SJSA1 (cell line): ENCODE measurements around the gene KRTAP10-11. TPM values are rescaled to one million over a fixed set of nuclear protein-coding genes. Genes with fewer than 3 reads are reported as not detected.
"Not testable (repeated sequence)": the region's sequence is repeated elsewhere in the genome, so short reads cannot be mapped to it uniquely, and the experiment has no call there.

Source experiments
- DNase-seq, 2 experiments: peaks; one replicate each; pipeline ENCODE4 v3.0.0-alpha.2; 2015 to 2020; ENCODE audit warnings: low spot score in 2 of 2, low read depth in 1 of 2
- H3K27ac ChIP-seq: fragments of 250-450 bp; sonication (Bioruptor Pico); 2 replicates; pipeline ENCODE4 v1.5.1; 2020; ENCODE audit warnings: mild to moderate bottlenecking, moderate library complexity
- H3K27me3 ChIP-seq: fragments of 250-450 bp; sonication (Bioruptor Pico); replicated peaks from 2 replicates; pipeline ENCODE4 v1.5.1; 2020; ENCODE audit warnings: mild to moderate bottlenecking, moderate library complexity
- H3K36me3 ChIP-seq: fragments of 250-450 bp; sonication (Bioruptor Pico); 2 replicates; pipeline ENCODE4 v1.5.1; 2020; ENCODE audit warnings: mild to moderate bottlenecking
- H3K4me1 ChIP-seq: fragments of 250-450 bp; sonication (Bioruptor Pico); replicated peaks from 2 replicates; pipeline ENCODE4 v1.6.1; 2021; ENCODE audit warnings: mild to moderate bottlenecking
- H3K4me3 ChIP-seq: fragments of 250-450 bp; sonication (Bioruptor Pico); 2 replicates; pipeline ENCODE4 v1.5.1; 2020; ENCODE audit warnings: mild to moderate bottlenecking
- H3K9me3 ChIP-seq: fragments of 250-450 bp; sonication (Bioruptor Pico); replicated peaks from 2 replicates; pipeline ENCODE4 v1.5.1; 2020; ENCODE audit warnings: mild to moderate bottlenecking
- total RNA-seq: library from RNA; depleted of rRNA; stranded (reverse); fragments of >200 nt; shearing (Covaris generic); gene quantifications from 2 replicates; pipeline ENCODE4 v1.2.3, GENCODE V29; 2014

KRTAP10-11 gene
- total RNA-seq, 1 experiment from 2014 or later = not detected

DNA sequence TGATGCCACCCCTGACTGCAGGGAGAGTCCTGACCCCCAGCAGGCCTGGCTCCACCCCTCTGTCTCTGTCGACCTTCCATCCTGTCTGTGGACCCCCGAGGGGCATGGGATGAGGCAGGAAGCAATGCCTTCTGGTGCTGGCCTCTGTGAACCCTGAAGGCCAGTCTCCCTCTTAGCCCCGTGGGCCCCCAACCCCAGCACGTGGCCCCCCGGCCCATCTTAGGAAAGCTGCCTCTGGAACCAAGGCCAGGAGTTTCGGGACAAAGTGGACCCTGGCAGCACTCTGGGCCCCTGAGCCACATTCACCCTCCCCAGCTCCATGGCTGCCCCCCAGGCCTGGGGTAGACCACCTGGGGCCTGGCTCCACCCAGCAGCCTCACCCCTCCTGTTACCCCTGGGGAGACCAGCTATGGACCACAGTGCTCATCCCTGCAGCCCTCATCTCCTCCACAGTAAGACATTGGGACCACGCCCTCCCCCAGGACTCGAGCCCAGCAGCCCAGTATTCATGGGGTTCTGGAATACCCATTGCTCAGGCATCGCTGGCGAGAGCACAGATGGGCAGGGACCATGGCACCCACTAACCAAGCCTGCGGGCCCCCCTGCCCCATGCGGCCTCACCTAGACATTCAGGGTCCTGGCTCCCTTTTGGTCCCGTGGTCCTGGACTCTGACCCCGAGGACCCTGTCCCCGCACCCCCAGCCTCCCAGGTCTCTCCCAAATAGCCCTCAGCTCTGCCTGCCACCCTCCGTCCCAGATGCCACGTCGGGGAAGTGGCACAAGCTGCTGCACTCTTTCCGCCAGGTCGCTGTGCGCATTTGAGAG lies 7.5 kb upstream of the KRTAP10-11 start:
- H3K27ac ChIP-seq, H3K4me1 ChIP-seq, DNase-seq, H3K9me3 ChIP-seq, H3K36me3 ChIP-seq, H3K4me3 ChIP-seq, H3K27me3 ChIP-seq: not testable (repeated sequence)

GRCh38 chr21:44639331-44639655 lies 6.9 kb upstream of the KRTAP10-11 start:
- no peaks in the 10 kb centered on the region for H3K36me3 ChIP-seq
- no peaks in the 10 kb centered on the region for H3K27me3 ChIP-seq
- no peak overlapping the region for H3K27ac ChIP-seq
- H3K4me3 ChIP-seq = no peak overlapping the region
- no peak for DNase-seq
- no peaks in the 10 kb centered on the region for H3K9me3 ChIP-seq
- H3K4me1 ChIP-seq = no peaks in the 10 kb centered on the region

- Histone ChIP-seq H3K4me1 (no peaks in the 10 kb centered on the region), H3K36me3 (no peaks in the 10 kb centered on the region), H3K27ac (no peak overlapping the region), H3K4me3 (no peak overlapping the region), H3K9me3 (no peaks in the 10 kb centered on the region), H3K27me3 (no peaks in the 10 kb centered on the region)
- DNase-seq = no peak
Observed at GRCh38 chr21:44640761-44641160, 5.5 kb upstream of the KRTAP10-11 start.

DNA sequence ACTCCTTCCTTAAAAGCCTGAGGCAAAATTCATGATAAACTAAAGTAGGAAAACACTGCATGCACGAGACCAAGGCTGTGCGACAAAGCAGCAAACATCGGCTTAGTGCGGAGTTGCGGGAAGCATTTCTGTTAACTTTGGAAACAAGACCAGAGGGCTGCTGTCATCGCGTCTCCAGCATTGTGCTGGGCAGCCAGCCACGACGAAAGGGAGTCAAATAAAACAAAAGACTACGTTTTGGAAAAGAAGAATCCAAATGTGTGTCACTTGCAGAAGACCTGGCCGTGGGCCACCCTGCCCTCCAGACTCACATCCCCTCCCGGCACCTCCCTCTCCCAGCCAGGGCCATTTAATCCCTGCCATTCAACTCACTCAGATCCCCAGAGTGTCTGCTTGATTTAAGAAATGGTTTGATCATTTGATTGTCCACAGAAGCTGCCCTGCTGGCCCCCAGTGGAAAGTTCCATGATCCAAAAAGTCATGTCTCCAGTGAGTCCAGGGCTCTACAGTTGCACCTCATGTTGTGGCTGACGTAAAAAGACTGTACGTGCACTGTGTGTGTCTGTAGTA lies 2.4 kb upstream of the KRTAP10-11 start:
- Histone ChIP-seq H3K36me3 (no peaks in the 10 kb centered on the region), H3K4me1 (no peaks in the 10 kb centered on the region), H3K27me3 (0 out of 2 replicates have a peak, but pooled peaks cover 5% of the 10 kb centered on the region), H3K4me3 (no peak overlapping the region), H3K9me3 (no peaks in the 10 kb centered on the region), H3K27ac (no peak overlapping the region)
- DNase-seq = no peak

- H3K4me1 ChIP-seq = no peaks in the 10 kb centered on the region
- no peaks in the 10 kb centered on the region; the same call in 1 of the 2 replicates for H3K9me3 ChIP-seq
- no peak overlapping the region for H3K4me3 ChIP-seq
- no peak overlapping the region for H3K27ac ChIP-seq
- no peak for DNase-seq
- H3K27me3 ChIP-seq = 0 out of 2 replicates have a peak, but pooled peaks cover 8% of the 10 kb centered on the region
- H3K36me3 ChIP-seq = no peaks in the 10 kb centered on the region
Observed at GRCh38 chr21:44644878-44645277, 1.3 kb upstream of the KRTAP10-11 start.

- Histone ChIP-seq H3K27me3 (0 out of 2 replicates have a peak, but pooled peaks cover 8% of the 10 kb centered on the region), H3K4me3 (no peak overlapping the region), H3K4me1 (no peaks in the 10 kb centered on the region), H3K36me3 (no peaks in the 10 kb centered on the region), H3K27ac (no peak overlapping the region), H3K9me3 (no peaks in the 10 kb centered on the region; the same call in 1 of the 2 replicates)
- no peak for DNase-seq
Observed at GRCh38 chr21:44647222-44647552, 973 bp downstream of the KRTAP10-11 start.

GRCh38 chr21:44648557-44649311 lies 2.5 kb downstream of the KRTAP10-11 start:
- H3K4me1 ChIP-seq = no peaks in the 10 kb centered on the region
- no peaks in the 10 kb centered on the region; the same call in 1 of the 2 replicates for H3K9me3 ChIP-seq
- H3K4me3 ChIP-seq = no peak overlapping the region
- H3K36me3 ChIP-seq = no peaks in the 10 kb centered on the region
- H3K27ac ChIP-seq = no peak overlapping the region
- DNase-seq = no peak
- peaks cover 8% of the 10 kb centered on the region; the same call in 1 of the 2 replicates for H3K27me3 ChIP-seq

- H3K27me3 ChIP-seq = peaks cover 8% of the 10 kb centered on the region; the same call in 1 of the 2 replicates
- H3K4me1 ChIP-seq = no peaks in the 10 kb centered on the region
- no peak for DNase-seq
- H3K4me3 ChIP-seq = no peak overlapping the region
- no peaks in the 10 kb centered on the region; the same call in 1 of the 2 replicates for H3K9me3 ChIP-seq
- no peak overlapping the region for H3K27ac ChIP-seq
- no peaks in the 10 kb centered on the region for H3K36me3 ChIP-seq
Observed at GRCh38 chr21:44649521-44650100, 3.4 kb downstream of the KRTAP10-11 start.

DNA sequence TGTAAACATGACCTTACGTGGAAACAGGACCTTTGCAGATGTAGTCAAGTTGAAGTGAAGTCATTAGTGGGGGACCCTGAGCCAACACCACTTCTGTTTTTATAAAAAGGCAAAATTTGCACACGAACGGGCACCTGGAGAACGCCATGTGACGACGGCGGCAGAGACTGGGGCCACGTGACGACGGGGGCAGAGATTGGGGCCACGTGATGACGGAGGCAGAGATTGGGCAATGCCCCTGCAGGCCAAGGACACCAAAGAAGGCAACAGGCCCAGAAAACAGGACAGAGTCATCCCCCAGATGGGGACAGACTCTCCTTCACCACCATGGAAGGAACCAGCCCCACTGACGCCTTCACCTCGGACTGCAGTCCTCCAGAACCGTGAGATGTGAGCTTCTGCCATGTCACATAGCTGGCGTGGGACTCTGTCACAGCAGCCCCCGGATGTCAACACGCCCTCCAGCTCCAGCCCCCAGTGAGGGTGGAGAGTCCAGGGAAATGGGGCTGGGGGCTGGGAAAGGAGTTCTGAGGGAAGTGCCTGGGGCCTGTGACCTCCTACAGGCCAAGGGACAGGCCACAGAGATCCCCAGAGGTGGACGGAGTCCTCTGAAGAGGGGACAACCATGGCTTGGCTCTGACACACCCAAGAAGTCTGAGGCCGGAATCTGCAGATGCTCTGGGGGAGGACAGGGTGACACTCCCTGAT lies 4.2 kb downstream of the KRTAP10-11 start:
- no peak overlapping the region for H3K4me3 ChIP-seq
- H3K27me3 ChIP-seq = peaks cover 8% of the 10 kb centered on the region; the same call in 1 of the 2 replicates
- no peaks in the 10 kb centered on the region; the same call in 1 of the 2 replicates for H3K9me3 ChIP-seq
- no peaks in the 10 kb centered on the region for H3K36me3 ChIP-seq
- DNase-seq = no peak
- no peaks in the 10 kb centered on the region for H3K4me1 ChIP-seq
- no peak overlapping the region for H3K27ac ChIP-seq

DNA sequence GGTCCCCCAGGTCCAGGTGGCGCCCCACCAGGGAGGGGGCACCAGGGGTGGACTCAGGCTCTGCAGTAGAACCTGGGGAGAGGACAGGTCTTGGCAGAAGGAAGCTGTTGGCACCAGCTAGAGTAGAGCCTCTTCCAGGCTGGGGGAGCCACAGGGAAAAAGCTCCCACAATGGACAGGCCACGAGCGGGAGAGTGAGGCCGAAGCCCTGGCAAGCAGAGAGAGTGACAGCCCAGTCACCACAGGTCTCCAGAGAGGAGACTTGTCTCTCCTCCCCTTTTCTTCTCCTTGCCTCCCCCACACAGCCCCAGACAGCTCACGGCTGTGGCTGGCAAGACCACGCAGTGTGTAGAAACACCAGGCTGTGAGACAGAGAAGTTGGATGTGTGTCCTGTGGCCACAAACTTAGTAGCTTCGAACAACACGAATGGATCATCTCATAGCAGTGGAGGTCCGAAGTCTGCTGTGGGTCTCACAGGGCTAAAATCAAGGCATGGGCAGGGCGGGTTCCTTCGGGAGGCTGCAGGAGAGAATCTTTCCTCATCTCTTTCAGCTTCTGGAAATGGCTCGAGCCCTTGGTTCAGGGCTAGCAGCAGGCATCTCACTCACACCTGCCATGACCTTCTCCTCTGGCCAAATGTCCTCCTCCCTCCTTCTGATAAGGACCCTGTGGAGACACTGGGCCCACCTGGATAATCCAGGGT lies 4.9 kb downstream of the KRTAP10-11 start:
- Histone ChIP-seq H3K9me3 (no peaks in the 10 kb centered on the region; the same call in 1 of the 2 replicates), H3K27ac (no peak overlapping the region), H3K4me1 (no peaks in the 10 kb centered on the region), H3K36me3 (no peaks in the 10 kb centered on the region), H3K4me3 (no peak overlapping the region), H3K27me3 (peaks cover 8% of the 10 kb centered on the region; the same call in 1 of the 2 replicates)
- no peak for DNase-seq

- no peak overlapping the region for H3K27ac ChIP-seq
- no peak for DNase-seq
- H3K4me3 ChIP-seq = no peak overlapping the region
- no peaks in the 10 kb centered on the region for H3K36me3 ChIP-seq
- H3K27me3 ChIP-seq = peaks cover 6% of the 10 kb centered on the region
- peaks cover 4% of the 10 kb centered on the region; the same call in 1 of the 2 replicates for H3K9me3 ChIP-seq
- no peaks in the 10 kb centered on the region; the same call in 1 of the 2 replicates for H3K4me1 ChIP-seq
Observed at GRCh38 chr21:44653123-44653522, 6.9 kb downstream of the KRTAP10-11 start.

DNA sequence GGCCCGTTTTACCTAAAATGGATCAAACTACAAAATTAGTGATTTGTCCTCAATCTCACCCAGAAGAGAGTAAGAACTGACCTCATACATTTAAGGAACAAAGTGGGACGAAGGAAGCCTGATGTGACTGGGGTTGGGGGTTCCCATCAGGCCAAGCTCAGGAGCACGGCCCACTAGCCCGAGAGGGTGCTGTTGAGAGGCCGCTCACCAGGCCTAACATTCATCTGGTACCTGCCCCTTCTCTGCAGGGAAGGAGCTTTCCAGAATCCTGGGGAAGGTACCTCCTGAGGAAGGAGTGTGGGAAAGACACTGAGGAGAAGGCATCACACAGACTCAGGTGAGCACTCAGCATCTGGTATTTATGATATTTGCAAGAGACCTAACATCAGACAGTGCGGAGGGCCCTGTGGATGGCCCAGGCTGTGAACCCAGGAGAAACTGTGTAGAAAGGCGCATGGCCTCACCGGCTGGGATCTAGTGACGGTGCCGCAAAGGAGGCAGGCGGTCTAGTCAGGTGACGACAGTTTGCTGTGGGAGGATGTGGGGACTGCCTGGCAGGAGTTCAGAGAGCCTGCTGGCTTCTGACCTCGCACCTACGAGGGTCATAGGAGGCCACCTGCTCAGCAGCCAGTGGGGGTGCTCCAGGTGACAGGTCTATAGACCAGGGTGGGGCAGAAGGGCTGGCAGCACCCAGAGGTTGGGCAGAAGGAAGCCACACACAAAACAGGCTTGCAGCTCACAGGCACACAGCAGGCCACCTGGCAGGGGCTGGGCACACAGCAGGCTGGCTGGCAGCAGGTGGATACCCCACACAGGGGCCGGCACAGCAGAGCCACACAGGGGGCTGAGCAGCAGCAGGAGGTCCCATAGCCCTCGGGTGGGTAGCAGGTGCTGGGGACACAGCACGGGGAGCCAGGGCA lies 7.7 kb downstream of the KRTAP10-11 start:
- H3K27ac ChIP-seq = no peak overlapping the region
- no peak overlapping the region for H3K4me3 ChIP-seq
- peaks cover 4% of the 10 kb centered on the region; the same call in 1 of the 2 replicates for H3K9me3 ChIP-seq
- H3K27me3 ChIP-seq = peaks cover 2% of the 10 kb centered on the region
- no peak for DNase-seq
- no peaks in the 10 kb centered on the region; the same call in 1 of the 2 replicates for H3K4me1 ChIP-seq
- no peaks in the 10 kb centered on the region for H3K36me3 ChIP-seq
